NB4 (cell line): ENCODE data around the gene TSPAN10.
A peak's percentile ranks its signal among the peaks of the same experiment; 100 is the strongest.

Experiments used
- DNase-seq: peaks from one replicate; pipeline ENCODE4 v3.0.0; 2010; ENCODE audit warnings: low read depth
- H3K4me3 ChIP-seq: one replicate; pipeline ENCODE4 v1.5.1; 2011; ENCODE audit warnings: mild to moderate bottlenecking, low read depth, low read length, moderate library complexity
- MAX ChIP-seq: IDR thresholded peaks from 2 replicates; pipeline ENCODE4 v1.6.1; 2011; ENCODE audit warnings: low read depth, low read length
- MYC ChIP-seq: IDR thresholded peaks from 2 replicates; pipeline ENCODE4 v1.6.1; 2011; ENCODE audit warnings: low read depth, low read length
- POLR2A ChIP-seq: IDR thresholded peaks from 2 replicates; pipeline ENCODE4 v1.6.1; 2011; ENCODE audit warnings: mild to moderate bottlenecking; ENCODE audit not compliant: insufficient read length; ENCODE audit errors: extremely low read depth
- TF ChIP-seq, protein P1 (sequence below): IDR thresholded peaks from one replicate; pipeline ENCODE4 v1.5.1; 2012; ENCODE audit warnings: low read depth, low read length

The TSPAN10 gene

GRCh38 chr17:81684442-81684911 lies 47.5 kb downstream of the TSPAN10 start:
- TF ChIP-seq POLR2A, result no peak
- TF ChIP-seq MAX, result peak; percentile 77; the same call in 1 of the 2 replicates
- TF ChIP-seq, protein P1, sequence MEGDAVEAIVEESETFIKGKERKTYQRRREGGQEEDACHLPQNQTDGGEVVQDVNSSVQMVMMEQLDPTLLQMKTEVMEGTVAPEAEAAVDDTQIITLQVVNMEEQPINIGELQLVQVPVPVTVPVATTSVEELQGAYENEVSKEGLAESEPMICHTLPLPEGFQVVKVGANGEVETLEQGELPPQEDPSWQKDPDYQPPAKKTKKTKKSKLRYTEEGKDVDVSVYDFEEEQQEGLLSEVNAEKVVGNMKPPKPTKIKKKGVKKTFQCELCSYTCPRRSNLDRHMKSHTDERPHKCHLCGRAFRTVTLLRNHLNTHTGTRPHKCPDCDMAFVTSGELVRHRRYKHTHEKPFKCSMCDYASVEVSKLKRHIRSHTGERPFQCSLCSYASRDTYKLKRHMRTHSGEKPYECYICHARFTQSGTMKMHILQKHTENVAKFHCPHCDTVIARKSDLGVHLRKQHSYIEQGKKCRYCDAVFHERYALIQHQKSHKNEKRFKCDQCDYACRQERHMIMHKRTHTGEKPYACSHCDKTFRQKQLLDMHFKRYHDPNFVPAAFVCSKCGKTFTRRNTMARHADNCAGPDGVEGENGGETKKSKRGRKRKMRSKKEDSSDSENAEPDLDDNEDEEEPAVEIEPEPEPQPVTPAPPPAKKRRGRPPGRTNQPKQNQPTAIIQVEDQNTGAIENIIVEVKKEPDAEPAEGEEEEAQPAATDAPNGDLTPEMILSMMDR, result no peak
- TF ChIP-seq MYC, result no peak
- DNase-seq, result no peak
- peak overlapping the region; percentile 90 for H3K4me3 ChIP-seq

DNA sequence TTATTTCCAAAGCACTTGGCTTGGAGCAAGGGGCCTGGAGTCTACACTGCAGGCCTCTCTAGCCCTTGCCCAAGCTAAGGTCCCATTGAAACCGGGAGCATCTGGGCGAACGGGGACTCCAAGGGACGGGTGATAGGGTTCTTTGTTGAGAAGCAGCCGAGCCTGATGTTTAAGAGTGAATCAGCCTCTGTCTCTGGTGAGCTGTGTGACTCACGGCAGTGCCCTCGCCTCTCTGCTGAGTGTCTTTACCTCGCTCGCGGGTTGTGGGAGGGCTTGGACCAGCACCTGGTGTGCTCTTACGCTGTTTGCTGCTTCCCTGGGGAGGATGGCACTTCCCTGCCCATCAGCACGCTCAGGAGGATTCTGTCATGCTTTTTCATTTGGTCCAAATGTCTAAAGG lies 48.1 kb downstream of the TSPAN10 start:
- DNase-seq, result peak; percentile 49
- H3K4me3 ChIP-seq, result peak overlapping the region; percentile 90
- TF ChIP-seq, protein P1, result no peak
- TF ChIP-seq POLR2A (no peak), MAX (no peak)

GRCh38 chr17:81686614-81687013 lies 49.6 kb downstream of the TSPAN10 start:
- no peak overlapping the region for H3K4me3 ChIP-seq
- TF ChIP-seq POLR2A, result no peak
- TF ChIP-seq MYC, result no peak
- no peak for TF ChIP-seq MAX
- TF ChIP-seq, protein P1, result no peak
- DNase-seq, result no peak

- TF ChIP-seq, protein P1, result no peak
- TF ChIP-seq MYC (no peak), MAX (no peak), POLR2A (no peak)
- DNase-seq, result no peak
- no peak overlapping the region for H3K4me3 ChIP-seq
Observed at GRCh38 chr17:81687770-81688541, 51.0 kb downstream of the TSPAN10 start.

DNA sequence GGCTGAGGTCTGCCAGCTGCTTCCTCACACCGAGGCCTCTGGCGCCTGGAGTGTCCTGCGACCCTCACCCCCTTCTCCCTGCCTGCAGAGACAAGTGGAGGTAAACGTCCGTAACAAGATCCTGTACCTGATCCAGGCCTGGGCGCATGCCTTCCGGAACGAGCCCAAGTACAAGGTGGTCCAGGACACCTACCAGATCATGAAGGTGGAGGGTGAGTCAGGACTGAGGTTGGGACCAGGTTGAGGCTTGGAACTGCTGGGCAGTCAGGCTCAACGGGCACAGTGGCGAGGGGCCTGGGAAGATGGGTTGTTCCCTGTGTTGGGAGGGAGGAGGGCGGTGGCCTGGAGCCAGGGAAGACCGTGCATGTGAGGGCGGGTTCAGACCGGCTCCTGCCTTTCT lies 51.6 kb downstream of the TSPAN10 start:
- DNase-seq, result no peak
- TF ChIP-seq POLR2A, result no peak
- TF ChIP-seq MYC, result no peak
- TF ChIP-seq MAX, result no peak
- TF ChIP-seq, protein P1, result no peak
- H3K4me3 ChIP-seq, result no peak overlapping the region

DNA sequence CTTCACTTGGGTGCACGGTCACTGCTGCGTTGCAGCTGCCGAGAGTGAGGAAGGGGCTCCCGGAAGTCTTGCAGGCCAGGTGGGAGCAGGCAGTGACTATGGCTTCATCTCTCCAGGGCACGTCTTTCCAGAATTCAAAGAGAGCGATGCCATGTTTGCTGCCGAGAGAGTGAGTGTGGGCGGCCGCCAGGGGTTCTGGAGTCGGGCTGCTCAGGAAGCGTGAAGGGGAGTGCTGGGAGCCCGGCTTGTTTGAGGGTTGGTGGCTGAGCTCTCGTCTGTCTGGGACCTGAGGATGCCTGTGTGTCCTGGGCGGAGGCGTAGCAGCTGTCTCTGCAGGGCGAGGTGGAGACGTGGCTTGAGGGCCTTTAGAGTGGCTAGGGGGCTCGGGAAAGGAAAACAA lies 53.1 kb downstream of the TSPAN10 start:
- no peak for TF ChIP-seq MAX
- DNase-seq, result no peak
- H3K4me3 ChIP-seq, result no peak overlapping the region
